ENCODE data around the gene MILR1.

The MILR1 gene

DNA sequence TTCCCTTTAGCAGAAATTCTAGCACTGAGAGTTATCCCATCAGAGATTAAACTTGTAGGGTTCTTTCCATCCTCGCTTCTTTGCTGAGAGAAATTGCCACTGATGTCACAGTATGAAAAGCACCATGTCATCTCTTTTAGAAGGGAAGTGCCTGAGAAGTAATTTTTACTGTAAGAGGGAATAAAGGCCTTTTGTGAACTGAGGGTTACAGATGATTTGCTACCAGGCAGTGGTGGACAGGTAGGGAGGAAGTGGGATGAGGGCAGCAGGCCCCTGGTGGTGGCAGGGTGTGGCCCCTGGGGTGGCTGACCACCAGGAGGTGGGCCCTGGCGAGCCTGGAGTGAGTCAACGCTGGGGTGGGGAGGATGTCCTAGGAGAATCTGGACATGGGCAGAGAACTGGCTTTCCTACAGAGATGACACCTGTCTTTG lies 6.4 kb upstream of the MILR1 start:
- in situ Hi-C loops (cut with MboI; ENCODE audit: low pct_unique_long_range_greater_than_20kb, low sequenced_read_pairs, unreplicated experiment), result no loop called here
- DNase-seq (ENCODE audit: low spot score), result no peak
- TF ChIP-seq, protein P1, sequence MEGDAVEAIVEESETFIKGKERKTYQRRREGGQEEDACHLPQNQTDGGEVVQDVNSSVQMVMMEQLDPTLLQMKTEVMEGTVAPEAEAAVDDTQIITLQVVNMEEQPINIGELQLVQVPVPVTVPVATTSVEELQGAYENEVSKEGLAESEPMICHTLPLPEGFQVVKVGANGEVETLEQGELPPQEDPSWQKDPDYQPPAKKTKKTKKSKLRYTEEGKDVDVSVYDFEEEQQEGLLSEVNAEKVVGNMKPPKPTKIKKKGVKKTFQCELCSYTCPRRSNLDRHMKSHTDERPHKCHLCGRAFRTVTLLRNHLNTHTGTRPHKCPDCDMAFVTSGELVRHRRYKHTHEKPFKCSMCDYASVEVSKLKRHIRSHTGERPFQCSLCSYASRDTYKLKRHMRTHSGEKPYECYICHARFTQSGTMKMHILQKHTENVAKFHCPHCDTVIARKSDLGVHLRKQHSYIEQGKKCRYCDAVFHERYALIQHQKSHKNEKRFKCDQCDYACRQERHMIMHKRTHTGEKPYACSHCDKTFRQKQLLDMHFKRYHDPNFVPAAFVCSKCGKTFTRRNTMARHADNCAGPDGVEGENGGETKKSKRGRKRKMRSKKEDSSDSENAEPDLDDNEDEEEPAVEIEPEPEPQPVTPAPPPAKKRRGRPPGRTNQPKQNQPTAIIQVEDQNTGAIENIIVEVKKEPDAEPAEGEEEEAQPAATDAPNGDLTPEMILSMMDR (IDR thresholded peaks at IDR 0.05; ENCODE audit: extremely low read depth, insufficient read depth, missing control alignments), result no peak

DNA sequence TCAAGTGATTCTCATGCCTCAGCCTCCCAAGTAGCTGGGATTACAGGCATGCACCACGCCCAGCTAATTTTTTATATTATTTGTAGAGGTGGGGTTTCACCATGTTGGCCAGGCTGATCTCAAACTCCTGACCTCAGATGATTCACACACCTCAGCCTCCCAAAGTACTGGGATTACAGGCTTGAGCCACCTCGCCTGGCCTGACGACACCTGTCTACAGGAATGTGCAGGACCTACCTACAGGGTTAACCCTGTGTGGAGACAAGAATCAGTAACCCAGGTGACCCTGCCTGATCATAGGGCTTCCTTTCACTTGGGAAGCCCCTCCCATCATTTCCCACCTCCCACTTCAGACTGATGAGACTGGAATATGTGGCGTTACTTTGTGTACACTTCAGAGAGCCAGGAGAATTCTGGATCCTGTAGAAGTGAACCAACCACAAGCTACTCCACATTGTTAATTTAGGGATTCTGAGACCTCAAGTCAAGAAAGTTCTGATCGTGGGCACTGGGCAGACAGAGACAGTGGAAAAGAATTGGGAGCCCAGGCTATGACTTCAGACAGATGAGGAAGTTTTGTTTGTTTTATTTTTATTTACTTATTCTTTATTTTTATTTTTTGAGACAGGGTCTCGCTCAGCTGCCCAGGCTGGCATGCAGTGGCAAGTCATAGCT lies 5.7 kb upstream of the MILR1 start:
- DNase-seq (ENCODE audit: low spot score), result no peak
- in situ Hi-C loops (cut with MboI; ENCODE audit: low pct_unique_long_range_greater_than_20kb, low sequenced_read_pairs, unreplicated experiment), result no loop called here
- TF ChIP-seq, protein P1 (IDR thresholded peaks at IDR 0.05; ENCODE audit: extremely low read depth, insufficient read depth, missing control alignments), result no peak

DNA sequence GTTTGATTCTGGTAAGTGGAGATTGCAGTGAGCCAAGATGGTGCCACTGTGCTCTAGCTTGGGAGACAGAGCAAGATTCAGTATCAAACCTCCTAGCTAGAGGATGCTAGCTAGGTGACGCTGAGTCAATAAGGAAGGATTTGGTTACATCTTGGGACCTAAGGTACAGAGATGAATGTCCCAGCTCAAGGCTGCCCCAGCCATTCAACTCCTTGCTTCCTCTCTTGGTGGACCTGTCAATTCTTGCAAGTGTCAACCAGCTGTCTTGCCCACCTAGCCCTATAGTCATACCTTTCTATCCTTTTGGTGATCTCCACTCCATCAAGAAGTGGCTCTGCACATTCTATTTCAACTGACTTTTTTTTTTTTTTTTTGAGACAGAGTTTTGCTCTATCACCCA lies 1.4 kb upstream of the MILR1 start:
- in situ Hi-C loops (cut with MboI; ENCODE audit: low pct_unique_long_range_greater_than_20kb, low sequenced_read_pairs, unreplicated experiment), result no loop called here
- no peak for DNase-seq (ENCODE audit: low spot score)
- TF ChIP-seq, protein P1 (IDR thresholded peaks at IDR 0.05; ENCODE audit: extremely low read depth, insufficient read depth, missing control alignments), result no peak

DNA sequence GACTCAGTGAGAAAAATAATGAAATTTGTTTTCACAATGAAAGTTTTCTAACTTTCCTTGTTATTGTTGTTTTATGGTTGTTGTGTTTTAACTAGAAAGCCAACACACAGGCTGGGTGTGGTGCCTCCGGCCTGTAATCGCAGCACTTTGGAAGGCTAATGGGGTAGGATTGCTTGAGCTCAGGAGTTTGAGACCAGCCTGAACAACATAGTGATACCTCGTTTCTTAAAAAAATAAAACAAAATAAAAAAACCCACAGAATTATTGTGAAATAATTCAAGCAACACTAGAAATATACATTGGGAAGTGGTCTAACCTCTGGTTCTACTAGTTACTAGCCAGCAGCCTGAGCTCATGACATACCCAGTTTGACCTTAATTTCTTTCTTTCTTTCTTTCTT lies 630 bp downstream of the MILR1 start:
- DNase-seq (ENCODE audit: low spot score), result no peak
- in situ Hi-C loops (cut with MboI; ENCODE audit: low pct_unique_long_range_greater_than_20kb, low sequenced_read_pairs, unreplicated experiment), result no loop called here
- TF ChIP-seq, protein P1 (IDR thresholded peaks at IDR 0.05; ENCODE audit: extremely low read depth, insufficient read depth, missing control alignments), result no peak

DNA sequence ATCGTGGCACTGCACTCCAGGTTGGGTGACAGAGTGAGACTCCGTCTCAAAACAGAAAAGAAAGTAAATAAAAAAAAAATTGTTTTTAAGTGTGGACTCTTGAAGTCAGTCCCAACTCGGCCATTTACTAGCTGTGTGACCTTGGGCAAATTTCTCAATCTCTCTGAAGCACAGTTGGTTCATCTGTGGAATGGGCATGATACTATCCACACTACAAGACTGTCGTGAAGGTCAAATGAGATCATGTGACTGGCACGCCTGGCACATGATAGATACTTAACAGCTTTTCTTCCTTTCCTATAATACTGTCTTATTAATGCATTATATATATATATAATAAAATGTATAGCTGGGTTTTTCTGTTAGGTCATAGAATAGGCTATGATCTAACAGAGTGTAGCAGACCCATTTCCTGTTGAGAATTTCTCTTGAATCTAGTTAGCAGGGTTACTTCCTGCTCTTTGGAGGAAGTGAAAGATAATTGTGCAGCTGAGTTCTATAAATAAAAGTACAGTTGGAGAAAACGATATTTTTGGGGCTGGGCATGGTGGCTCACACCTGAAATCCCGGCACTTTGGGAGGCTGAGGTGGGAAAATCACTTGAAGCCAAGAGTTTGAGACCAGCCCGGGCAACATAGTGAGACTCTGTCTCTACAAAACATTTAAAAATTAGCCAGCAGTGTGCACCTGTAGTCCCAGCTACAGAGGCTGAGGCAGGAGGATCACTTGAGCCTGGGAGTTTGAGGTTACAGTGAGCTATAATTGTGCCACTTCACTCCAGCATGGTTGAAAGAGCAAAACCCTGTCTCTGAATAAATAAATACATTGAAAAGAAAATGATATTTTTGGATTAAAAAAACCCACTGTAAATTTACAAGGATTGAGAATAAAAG lies 7.3 kb downstream of the MILR1 start:
- TF ChIP-seq, protein P1 (IDR thresholded peaks at IDR 0.05; ENCODE audit: extremely low read depth, insufficient read depth, missing control alignments), result no peak
- DNase-seq (ENCODE audit: low spot score), result peak; percentile 57
- in situ Hi-C loops (cut with MboI; ENCODE audit: low pct_unique_long_range_greater_than_20kb, low sequenced_read_pairs, unreplicated experiment), result no loop called here

DNA sequence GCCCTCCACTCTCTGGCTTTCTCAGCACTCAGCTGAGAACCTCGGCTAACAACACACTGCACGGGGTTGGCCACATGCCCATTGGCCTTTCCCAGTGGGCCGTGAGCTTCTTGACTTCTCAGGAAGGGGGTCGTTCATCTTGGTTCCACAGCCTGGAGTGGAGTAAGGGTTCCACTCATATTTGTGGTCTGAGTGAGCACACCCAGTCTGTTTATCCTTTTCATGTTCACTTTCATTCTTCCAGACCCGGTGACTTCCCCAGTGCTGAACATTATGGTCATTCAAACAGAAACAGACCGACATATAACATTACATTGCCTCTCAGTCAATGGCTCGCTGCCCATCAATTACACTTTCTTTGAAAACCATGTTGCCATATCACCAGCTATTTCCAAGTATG lies 8.2 kb downstream of the MILR1 start:
- TF ChIP-seq, protein P1 (IDR thresholded peaks at IDR 0.05; ENCODE audit: extremely low read depth, insufficient read depth, missing control alignments), result no peak
- in situ Hi-C loops (cut with MboI; ENCODE audit: low pct_unique_long_range_greater_than_20kb, low sequenced_read_pairs, unreplicated experiment), result no loop called here
- no peak for DNase-seq (ENCODE audit: low spot score)

All from GM13977 (cell line).